Left ventricle myocardium inferior (tissue), 1 donor: Measurements from ENCODE around the gene DHRSX. TPM values are rescaled to one million over a fixed set of nuclear protein-coding genes. Genes with fewer than 3 reads are reported as not detected.

Source experiments
- DNase-seq: peaks from one replicate; pipeline ENCODE4 v3.0.0-alpha.2; 2020
- H3K27ac ChIP-seq: fragments of 200-600 bp; replicated peaks from 2 replicates; pipeline ENCODE4 v1.8.0; 2021
- H3K27me3 ChIP-seq: fragments of 200-600 bp; 2 replicates; pipeline ENCODE4 v1.8.0; 2021; ENCODE audit warnings: low read depth
- H3K36me3 ChIP-seq: fragments of 200-600 bp; 2 replicates; pipeline ENCODE4 v1.8.0; 2021
- H3K4me1 ChIP-seq: fragments of 200-600 bp; 2 replicates; pipeline ENCODE4 v1.8.0; 2021
- H3K4me3 ChIP-seq: fragments of 200-600 bp; 2 replicates; pipeline ENCODE4 v1.8.0; 2021; ENCODE audit warnings: mild to moderate bottlenecking, moderate library complexity
- H3K9me3 ChIP-seq: fragments of 200-600 bp; replicated peaks from 2 replicates; pipeline ENCODE4 v1.8.0; 2021
- intact Hi-C: fragments of 100-400 bp; cut with micrococcal nuclease; formaldehyde crosslinking; loops from one replicate; pipeline ENCODE4 v1.11.0; 2022
- total RNA-seq: library from RNA; stranded (reverse); fragmentation: NEBNext Ultra II Directional; extraction: Animal tissue kit (Norgen Biotek cat#: 25700); gene quantifications from one replicate; pipeline ENCODE4 v1.2.1, GENCODE V29; 2021
- TF ChIP-seq, protein P1 (sequence below): fragments of 200-600 bp; IDR thresholded peaks from 2 replicates; pipeline ENCODE4 v1.8.0; 2021; ENCODE audit warnings: antibody characterized with exemption, mild to moderate bottlenecking, borderline replicate concordance
- donor health status: DM: no; HTN: yes; CAD: no; lungs with severe emphysema.

DHRSX gene
- total RNA-seq, 1 donor from 2014 or later: 35.3 TPM

DNA sequence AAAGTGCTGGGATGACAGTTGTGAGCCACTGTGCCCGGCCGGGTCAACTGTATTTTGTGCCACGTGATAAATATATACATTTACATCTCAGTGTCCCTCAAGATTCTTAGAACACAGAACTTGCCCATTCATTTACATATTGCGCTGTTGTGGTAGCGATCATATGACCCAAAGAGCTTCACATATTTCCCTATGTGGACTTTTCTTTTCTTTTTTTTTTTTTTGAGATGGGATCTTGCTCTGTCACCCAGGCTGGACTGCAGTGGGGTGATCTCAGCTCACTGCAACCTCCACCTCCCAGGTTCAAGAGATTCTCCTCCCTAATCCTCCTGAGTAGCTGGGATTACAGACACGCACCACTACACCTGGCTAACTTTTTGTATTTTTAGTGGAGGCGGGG lies 180.7 kb downstream of the DHRSX start:
- Histone ChIP-seq H3K9me3 (peaks cover 6% of the 10 kb centered on the region), H3K4me1 (no peaks in the 10 kb centered on the region), H3K27me3 (no peaks in the 10 kb centered on the region), H3K27ac (peak overlapping the region; percentile 88), H3K4me3 (no peak overlapping the region), H3K36me3 (peaks cover 6% of the 10 kb centered on the region)
- intact Hi-C loops: no loop called here
- TF ChIP-seq, protein P1, sequence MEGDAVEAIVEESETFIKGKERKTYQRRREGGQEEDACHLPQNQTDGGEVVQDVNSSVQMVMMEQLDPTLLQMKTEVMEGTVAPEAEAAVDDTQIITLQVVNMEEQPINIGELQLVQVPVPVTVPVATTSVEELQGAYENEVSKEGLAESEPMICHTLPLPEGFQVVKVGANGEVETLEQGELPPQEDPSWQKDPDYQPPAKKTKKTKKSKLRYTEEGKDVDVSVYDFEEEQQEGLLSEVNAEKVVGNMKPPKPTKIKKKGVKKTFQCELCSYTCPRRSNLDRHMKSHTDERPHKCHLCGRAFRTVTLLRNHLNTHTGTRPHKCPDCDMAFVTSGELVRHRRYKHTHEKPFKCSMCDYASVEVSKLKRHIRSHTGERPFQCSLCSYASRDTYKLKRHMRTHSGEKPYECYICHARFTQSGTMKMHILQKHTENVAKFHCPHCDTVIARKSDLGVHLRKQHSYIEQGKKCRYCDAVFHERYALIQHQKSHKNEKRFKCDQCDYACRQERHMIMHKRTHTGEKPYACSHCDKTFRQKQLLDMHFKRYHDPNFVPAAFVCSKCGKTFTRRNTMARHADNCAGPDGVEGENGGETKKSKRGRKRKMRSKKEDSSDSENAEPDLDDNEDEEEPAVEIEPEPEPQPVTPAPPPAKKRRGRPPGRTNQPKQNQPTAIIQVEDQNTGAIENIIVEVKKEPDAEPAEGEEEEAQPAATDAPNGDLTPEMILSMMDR: no peak
- DNase-seq: no peak

GRCh38 chrX:2318371-2318770 lies 182.4 kb downstream of the DHRSX start:
- no peak for DNase-seq
- TF ChIP-seq, protein P1: no peak
- Histone ChIP-seq H3K27me3 (no peaks in the 10 kb centered on the region), H3K27ac (no peak overlapping the region), H3K4me1 (no peaks in the 10 kb centered on the region), H3K9me3 (peaks cover 6% of the 10 kb centered on the region), H3K36me3 (peaks cover 6% of the 10 kb centered on the region), H3K4me3 (no peak overlapping the region)
- intact Hi-C loops: no loop called here

GRCh38 chrX:2317527-2318055 lies 183.2 kb downstream of the DHRSX start:
- TF ChIP-seq, protein P1: no peak
- Histone ChIP-seq H3K27ac (no peak overlapping the region), H3K4me1 (no peaks in the 10 kb centered on the region), H3K36me3 (peaks cover 6% of the 10 kb centered on the region), H3K9me3 (peaks cover 6% of the 10 kb centered on the region), H3K4me3 (no peak overlapping the region), H3K27me3 (no peaks in the 10 kb centered on the region)
- intact Hi-C loops: no loop called here
- DNase-seq: no peak

GRCh38 chrX:2316534-2316933 lies 184.2 kb downstream of the DHRSX start:
- H3K4me1 ChIP-seq: no peaks in the 10 kb centered on the region
- intact Hi-C loops: no loop called here
- TF ChIP-seq, protein P1: no peak
- H3K27me3 ChIP-seq: no peaks in the 10 kb centered on the region
- peaks cover 6% of the 10 kb centered on the region for H3K36me3 ChIP-seq
- H3K27ac ChIP-seq: peak overlapping the region; percentile 23
- H3K4me3 ChIP-seq: no peak overlapping the region
- H3K9me3 ChIP-seq: peaks cover 6% of the 10 kb centered on the region
- DNase-seq: no peak

- H3K36me3 ChIP-seq: peaks cover 6% of the 10 kb centered on the region
- TF ChIP-seq, protein P1: no peak
- no peaks in the 10 kb centered on the region for H3K27me3 ChIP-seq
Measured at GRCh38 chrX:2315434-2315833, 185.3 kb downstream of the DHRSX start.

More at GRCh38 chrX:2315434-2315833, 185.3 kb downstream of the DHRSX start:
- DNase-seq: no peak
- H3K9me3 ChIP-seq: peaks cover 6% of the 10 kb centered on the region
- intact Hi-C loops: no loop called here
- no peaks in the 10 kb centered on the region for H3K4me1 ChIP-seq
- no peak overlapping the region for H3K27ac ChIP-seq
- no peak overlapping the region for H3K4me3 ChIP-seq
